ENCODE data around the gene EFHC1. TPM values are rescaled to one million over a fixed set of nuclear protein-coding genes. Genes with fewer than 3 reads are reported as not detected.

Gene EFHC1
- total RNA-seq, 2 experiments from 2014 or later = 3.4 to 4.8 TPM

- no peak overlapping the region for H3K4me3 Mint-ChIP-seq
- TF ChIP-seq CTCF (IDR thresholded peaks at IDR 0.05) = no peak
- peaks cover 95% of the 10 kb centered on the region for H3K36me3 Mint-ChIP-seq (ENCODE audit: low read depth)
- no peak overlapping the region for H3K4me3 ChIP-seq (ENCODE audit: low read length)
- DNase-seq (no peak), ATAC-seq (ENCODE audit: poor library complexity) (no peak)
- ChIA-PET CTCF (no interaction called here), POLR2A (no interaction called here)
- no peaks in the 10 kb centered on the region for H3K27me3 ChIP-seq (ENCODE audit: control insufficient read depth in 1 of 2, insufficient read depth in 2 of 2, low read length in 2 of 2)
- H3K27ac Mint-ChIP-seq = no peak overlapping the region
- intact Hi-C loops (cut with DNase I, micrococcal nuclease) = no loop called here
- H3K4me1 Mint-ChIP-seq (ENCODE audit: low read depth) = no peaks in the 10 kb centered on the region
- peaks cover 39% of the 10 kb centered on the region for H3K36me3 ChIP-seq (ENCODE audit: insufficient read depth, low read length)
- H3K27me3 Mint-ChIP-seq = no peaks in the 10 kb centered on the region
- peaks cover 0 to 1% of the 10 kb centered on the region in 2 experiments for H3K9me3 ChIP-seq (ENCODE audit: control insufficient read depth in 1 of 2, insufficient read depth in 1 of 2, low read length in 2 of 2)
- no peaks in the 10 kb centered on the region for H3K9me3 Mint-ChIP-seq
- no peaks in the 10 kb centered on the region for H3K4me1 ChIP-seq (ENCODE audit: insufficient read depth, low read length)
- no peak overlapping the region for H3K27ac ChIP-seq (ENCODE audit: low read depth in 1 of 2, low read length in 2 of 2)
Measured at GRCh38 chr6:52509281-52510212, 89.4 kb downstream of the EFHC1 start.

- Mint-ChIP-seq H3K36me3 (ENCODE audit: low read depth) (peaks cover 95% of the 10 kb centered on the region), H3K4me3 (no peak overlapping the region), H3K27ac (no peak overlapping the region), H3K4me1 (ENCODE audit: low read depth) (no peaks in the 10 kb centered on the region), H3K9me3 (no peaks in the 10 kb centered on the region), H3K27me3 (no peaks in the 10 kb centered on the region)
- H3K9me3 ChIP-seq (ENCODE audit: control insufficient read depth in 1 of 2, insufficient read depth in 1 of 2, low read length in 2 of 2) = no peaks in the 10 kb centered on the region
- no peaks in the 10 kb centered on the region for H3K27me3 ChIP-seq (ENCODE audit: control insufficient read depth in 1 of 2, insufficient read depth in 2 of 2, low read length in 2 of 2)
- no peak for DNase-seq
- no peaks in the 10 kb centered on the region for H3K4me1 ChIP-seq (ENCODE audit: insufficient read depth, low read length)
- no peak for TF ChIP-seq CTCF (IDR thresholded peaks at IDR 0.05)
- ChIA-PET POLR2A (no interaction called here), CTCF (no interaction called here)
- H3K27ac ChIP-seq (ENCODE audit: low read depth in 1 of 2, low read length in 2 of 2) = no peak overlapping the region
- H3K4me3 ChIP-seq (ENCODE audit: low read length) = no peak overlapping the region
- peaks cover 45% of the 10 kb centered on the region for H3K36me3 ChIP-seq (ENCODE audit: insufficient read depth, low read length)
- intact Hi-C loops (cut with DNase I, micrococcal nuclease) = no loop called here
- ATAC-seq (ENCODE audit: poor library complexity) = no peak
Measured at GRCh38 chr6:52510213-52510562, 90.0 kb downstream of the EFHC1 start.

- Histone ChIP-seq H3K4me3 (ENCODE audit: low read length) (no peak overlapping the region), H3K27me3 (ENCODE audit: control insufficient read depth in 1 of 2, insufficient read depth in 2 of 2, low read length in 2 of 2) (no peaks in the 10 kb centered on the region), H3K4me1 (ENCODE audit: insufficient read depth, low read length) (no peaks in the 10 kb centered on the region), H3K36me3 (ENCODE audit: insufficient read depth, low read length) (peaks cover 55% of the 10 kb centered on the region), H3K27ac (ENCODE audit: low read depth in 1 of 2, low read length in 2 of 2) (no peak overlapping the region), H3K9me3 (ENCODE audit: control insufficient read depth in 1 of 2, insufficient read depth in 1 of 2, low read length in 2 of 2) (no peaks in the 10 kb centered on the region)
- ChIA-PET POLR2A (no interaction called here), CTCF (no interaction called here)
- DNase-seq (no peak), ATAC-seq (ENCODE audit: poor library complexity) (no peak)
- intact Hi-C loops (cut with DNase I, micrococcal nuclease) = no loop called here
- H3K27ac Mint-ChIP-seq = no peak overlapping the region
- H3K4me3 Mint-ChIP-seq = no peak overlapping the region
- no peaks in the 10 kb centered on the region for H3K27me3 Mint-ChIP-seq
- peaks cover 95% of the 10 kb centered on the region for H3K36me3 Mint-ChIP-seq (ENCODE audit: low read depth)
- no peaks in the 10 kb centered on the region for H3K4me1 Mint-ChIP-seq (ENCODE audit: low read depth)
- no peak for TF ChIP-seq CTCF (IDR thresholded peaks at IDR 0.05)
- no peaks in the 10 kb centered on the region for H3K9me3 Mint-ChIP-seq
Measured at GRCh38 chr6:52511163-52511562, 91.0 kb downstream of the EFHC1 start.
